ENCODE data around the gene TAPBPL. TPM values are rescaled to one million over a fixed set of nuclear protein-coding genes. Genes with fewer than 3 reads are reported as not detected.

Gene TAPBPL
- polyA plus RNA-seq (2013) = 48.7 TPM

- Histone ChIP-seq H3K9me3 (ENCODE audit: control extremely low read depth in 1 of 5, control insufficient read depth in 4 of 5, insufficient read depth in 2 of 5, low read depth in 1 of 5, low read length in 4 of 5) (no peaks in the 10 kb centered on the region), H3K27ac (ENCODE audit: insufficient read depth in 1 of 2, low read depth in 1 of 2, low read length in 2 of 2, poor library complexity in 1 of 2, severe bottlenecking in 2 of 2) (peak within 1 kb of the TSS; percentile 84 to 95), H3K27me3 (replicated peaks in 2 of 5; ENCODE audit: control insufficient read depth in 4 of 5, insufficient read depth in 5 of 5, low read length in 4 of 5) (no peaks in the 10 kb centered on the region), H3K4me1 (ENCODE audit: control extremely low read depth in 1 of 4, control insufficient read depth in 4 of 4, insufficient read depth in 4 of 4, low read length in 3 of 4) (peaks cover 5 to 31% (median 28%) of the 10 kb centered on the region in 4 experiments), H3K4me3 (ENCODE audit: control insufficient read depth in 1 of 7, extremely low read depth in 1 of 7, insufficient read depth in 4 of 7, low read depth in 2 of 7, low read length in 6 of 7) (peak within 1 kb of the TSS; percentile 64 to 98 (median 93)), H3K36me3 (ENCODE audit: control insufficient read depth in 4 of 4, insufficient read depth in 4 of 4, low read length in 3 of 4) (peaks cover 4 to 28% (median 18%) of the 10 kb centered on the region in 4 experiments)
- peak; percentile 78 to 92 (median 89) for DNase-seq
- WGBS (ENCODE audit: insufficient coverage) = 0% methylated on average over 22 of the region's 27 CpGs
- ChIA-PET POLR2A (interaction anchor here (0.6 to 1.7 kb wide), 5 partner anchors 8 to 81 kb away, joined by 3 to 15 read pairs (median 3); no protein-coding TSS in a partner anchor), CTCF (interaction anchor here (1.2 to 3.2 kb wide), 7 partner anchors 10 to 27 kb away, joined by 3 to 34 read pairs (median 10); partner anchors contain the start of gene VAMP1)
Measured at GRCh38 chr12:6451348-6452244, at the start of gene TAPBPL. TSS of gene TAPBPL (plus strand) at chr12:6452042. CDS start at chr12:6452249, 207 bp downstream.

GRCh38 chr12:6404390-6404789 is 47.5 kb upstream of the TAPBPL start:
- no peak overlapping the region for H3K27ac ChIP-seq (ENCODE audit: insufficient read depth in 1 of 2, low read depth in 1 of 2, low read length in 2 of 2, poor library complexity in 1 of 2, severe bottlenecking in 2 of 2)
- WGBS (ENCODE audit: insufficient coverage) = no CpG with 5 or more reads among the region's 5 CpGs
- POLR2A ChIA-PET = interaction anchor here (0.7 kb wide), 1 partner anchor 32 kb away, joined by 3 read pairs; no protein-coding TSS in a partner anchor
- H3K4me3 ChIP-seq (ENCODE audit: control insufficient read depth in 1 of 7, extremely low read depth in 1 of 7, insufficient read depth in 4 of 7, low read depth in 2 of 7, low read length in 6 of 7) = no peak overlapping the region
- no peak for DNase-seq
- CTCF ChIA-PET = interaction anchor here (1.3 kb wide), 1 partner anchor 78 kb away, joined by 3 read pairs; no protein-coding TSS in a partner anchor
- no peaks in the 10 kb centered on the region for H3K9me3 ChIP-seq (ENCODE audit: control extremely low read depth in 1 of 5, control insufficient read depth in 4 of 5, insufficient read depth in 2 of 5, low read depth in 1 of 5, low read length in 4 of 5)
- H3K4me1 ChIP-seq (ENCODE audit: control extremely low read depth in 1 of 4, control insufficient read depth in 4 of 4, insufficient read depth in 4 of 4, low read length in 3 of 4) = no peaks in the 10 kb centered on the region
- H3K36me3 ChIP-seq (ENCODE audit: control insufficient read depth in 4 of 4, insufficient read depth in 4 of 4, low read length in 3 of 4) = no peaks in the 10 kb centered on the region
- H3K27me3 ChIP-seq (replicated peaks in 2 of 5; ENCODE audit: control insufficient read depth in 4 of 5, insufficient read depth in 5 of 5, low read length in 4 of 5) = no peaks in the 10 kb centered on the region

GRCh38 chr12:6405963-6406362 is 45.9 kb upstream of the TAPBPL start:
- H3K27me3 ChIP-seq (replicated peaks in 2 of 5; ENCODE audit: control insufficient read depth in 4 of 5, insufficient read depth in 5 of 5, low read length in 4 of 5) = no peaks in the 10 kb centered on the region
- no peaks in the 10 kb centered on the region for H3K4me1 ChIP-seq (ENCODE audit: control extremely low read depth in 1 of 4, control insufficient read depth in 4 of 4, insufficient read depth in 4 of 4, low read length in 3 of 4)
- H3K36me3 ChIP-seq (ENCODE audit: control insufficient read depth in 4 of 4, insufficient read depth in 4 of 4, low read length in 3 of 4) = no peaks in the 10 kb centered on the region
- H3K4me3 ChIP-seq (ENCODE audit: control insufficient read depth in 1 of 7, extremely low read depth in 1 of 7, insufficient read depth in 4 of 7, low read depth in 2 of 7, low read length in 6 of 7) = no peak overlapping the region
- WGBS (ENCODE audit: insufficient coverage) = 100% methylated on average over 5 of the region's 6 CpGs
- no peak for DNase-seq
- H3K9me3 ChIP-seq (ENCODE audit: control extremely low read depth in 1 of 5, control insufficient read depth in 4 of 5, insufficient read depth in 2 of 5, low read depth in 1 of 5, low read length in 4 of 5) = no peaks in the 10 kb centered on the region
- CTCF ChIA-PET = no interaction called here
- no peak overlapping the region for H3K27ac ChIP-seq (ENCODE audit: insufficient read depth in 1 of 2, low read depth in 1 of 2, low read length in 2 of 2, poor library complexity in 1 of 2, severe bottlenecking in 2 of 2)
- POLR2A ChIA-PET = no interaction called here

- DNase-seq = no peak
- Histone ChIP-seq H3K27me3 (replicated peaks in 2 of 5; ENCODE audit: control insufficient read depth in 4 of 5, insufficient read depth in 5 of 5, low read length in 4 of 5) (no peaks in the 10 kb centered on the region), H3K9me3 (ENCODE audit: control extremely low read depth in 1 of 5, control insufficient read depth in 4 of 5, insufficient read depth in 2 of 5, low read depth in 1 of 5, low read length in 4 of 5) (no peaks in the 10 kb centered on the region), H3K27ac (ENCODE audit: insufficient read depth in 1 of 2, low read depth in 1 of 2, low read length in 2 of 2, poor library complexity in 1 of 2, severe bottlenecking in 2 of 2) (no peak overlapping the region), H3K4me3 (ENCODE audit: control insufficient read depth in 1 of 7, extremely low read depth in 1 of 7, insufficient read depth in 4 of 7, low read depth in 2 of 7, low read length in 6 of 7) (no peak overlapping the region), H3K4me1 (ENCODE audit: control extremely low read depth in 1 of 4, control insufficient read depth in 4 of 4, insufficient read depth in 4 of 4, low read length in 3 of 4) (no peaks in the 10 kb centered on the region), H3K36me3 (ENCODE audit: control insufficient read depth in 4 of 4, insufficient read depth in 4 of 4, low read length in 3 of 4) (no peaks in the 10 kb centered on the region)
- 97% methylated on average over 3 of the region's 10 CpGs for WGBS (ENCODE audit: insufficient coverage)
- ChIA-PET CTCF (no interaction called here), POLR2A (interaction anchor here (0.6 kb wide), 1 partner anchor 24 kb away, joined by 3 read pairs; the partner anchor contains the start of gene LTBR)
Measured at GRCh38 chr12:6407236-6407954, 44.4 kb upstream of the TAPBPL start.

- CTCF ChIA-PET = interaction anchor here (0.6 to 2.5 kb wide), 5 partner anchors 49 to 121 kb away, joined by 3 to 9 read pairs (median 5); no protein-coding TSS in a partner anchor
Measured at GRCh38 chr12:6416596-6416995, 35.2 kb upstream of the TAPBPL start.

GRCh38 chr12:6418796-6419195 is 33.0 kb upstream of the TAPBPL start:
- Histone ChIP-seq H3K27ac (ENCODE audit: insufficient read depth in 1 of 2, low read depth in 1 of 2, low read length in 2 of 2, poor library complexity in 1 of 2, severe bottlenecking in 2 of 2) (no peak overlapping the region), H3K9me3 (ENCODE audit: control extremely low read depth in 1 of 5, control insufficient read depth in 4 of 5, insufficient read depth in 2 of 5, low read depth in 1 of 5, low read length in 4 of 5) (no peaks in the 10 kb centered on the region), H3K36me3 (ENCODE audit: control insufficient read depth in 4 of 4, insufficient read depth in 4 of 4, low read length in 3 of 4) (no peaks in the 10 kb centered on the region), H3K27me3 (replicated peaks in 2 of 5; ENCODE audit: control insufficient read depth in 4 of 5, insufficient read depth in 5 of 5, low read length in 4 of 5) (no peaks in the 10 kb centered on the region), H3K4me3 (ENCODE audit: control insufficient read depth in 1 of 7, extremely low read depth in 1 of 7, insufficient read depth in 4 of 7, low read depth in 2 of 7, low read length in 6 of 7) (no peak overlapping the region), H3K4me1 (ENCODE audit: control extremely low read depth in 1 of 4, control insufficient read depth in 4 of 4, insufficient read depth in 4 of 4, low read length in 3 of 4) (peaks cover 2 to 10% (median 5%) of the 10 kb centered on the region in 4 experiments)
- ChIA-PET CTCF (interaction anchor here (1.5 to 2.5 kb wide), 4 partner anchors 9 to 119 kb away, joined by 3 to 11 read pairs (median 6); no protein-coding TSS in a partner anchor), POLR2A (no interaction called here)
- DNase-seq = no peak
- WGBS (ENCODE audit: insufficient coverage) = 93% methylated on average over 6 of the region's 6 CpGs

More at GRCh38 chr12:6416596-6416995, 35.2 kb upstream of the TAPBPL start:
- no peaks in the 10 kb centered on the region for H3K9me3 ChIP-seq (ENCODE audit: control extremely low read depth in 1 of 5, control insufficient read depth in 4 of 5, insufficient read depth in 2 of 5, low read depth in 1 of 5, low read length in 4 of 5)
- no peak overlapping the region for H3K27ac ChIP-seq (ENCODE audit: insufficient read depth in 1 of 2, low read depth in 1 of 2, low read length in 2 of 2, poor library complexity in 1 of 2, severe bottlenecking in 2 of 2)
- no peaks in the 10 kb centered on the region for H3K36me3 ChIP-seq (ENCODE audit: control insufficient read depth in 4 of 4, insufficient read depth in 4 of 4, low read length in 3 of 4)
- H3K27me3 ChIP-seq (replicated peaks in 2 of 5; ENCODE audit: control insufficient read depth in 4 of 5, insufficient read depth in 5 of 5, low read length in 4 of 5) = no peaks in the 10 kb centered on the region
- peaks cover 0 to 7% (median 3%) of the 10 kb centered on the region in 4 experiments for H3K4me1 ChIP-seq (ENCODE audit: control extremely low read depth in 1 of 4, control insufficient read depth in 4 of 4, insufficient read depth in 4 of 4, low read length in 3 of 4)
- 63% methylated on average over 3 of the region's 3 CpGs for WGBS (ENCODE audit: insufficient coverage)
- H3K4me3 ChIP-seq (ENCODE audit: control insufficient read depth in 1 of 7, extremely low read depth in 1 of 7, insufficient read depth in 4 of 7, low read depth in 2 of 7, low read length in 6 of 7) = no peak overlapping the region
- POLR2A ChIA-PET = no interaction called here
- DNase-seq = no peak
